ENCODE results near the gene RAB3C. TPM values are rescaled to one million over a fixed set of nuclear protein-coding genes. Genes with fewer than 3 reads are reported as not detected.
"Not testable (repeated sequence)": the region's sequence is repeated elsewhere in the genome, so short reads cannot be mapped to it uniquely, and the experiment has no call there.

Gene RAB3C
- total RNA-seq, 3 donors from 2014 or later: 2.9 to 4.8 (median 3.1) TPM

- DNase-seq: no peak
Measured at GRCh38 chr5:58708456-58708855, 125.6 kb downstream of the RAB3C start.

DNA sequence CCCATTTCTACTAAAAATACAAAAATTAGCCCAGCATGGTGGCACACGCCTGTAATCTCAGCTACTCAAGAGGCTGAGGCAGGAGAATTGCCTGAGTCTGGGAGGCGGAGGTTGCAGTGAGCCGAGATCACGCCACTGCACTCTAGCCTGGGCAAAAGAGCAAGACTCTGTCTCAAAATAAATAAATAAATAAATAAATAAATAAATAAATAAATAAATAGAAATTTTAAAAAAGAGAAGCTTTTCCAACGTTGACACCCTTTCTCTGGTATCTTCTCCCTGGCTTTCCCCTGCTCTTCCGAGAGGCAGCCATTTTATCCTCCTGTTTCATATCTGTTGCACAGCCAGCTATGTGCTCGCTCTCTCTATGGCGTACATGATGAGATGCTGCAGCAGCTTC, 127.5 kb downstream of the RAB3C start:
- DNase-seq; H3K36me3 ChIP-seq (ENCODE audit: low read depth); H3K4me1 ChIP-seq (ENCODE audit: low read depth); H3K4me3 ChIP-seq; H3K9me3 ChIP-seq; ATAC-seq; intact Hi-C loops (cut with DNase I, micrococcal nuclease): not testable (repeated sequence)

More at GRCh38 chr5:58708456-58708855, 125.6 kb downstream of the RAB3C start:
- ATAC-seq: no peak
- TF ChIP-seq, protein P1, sequence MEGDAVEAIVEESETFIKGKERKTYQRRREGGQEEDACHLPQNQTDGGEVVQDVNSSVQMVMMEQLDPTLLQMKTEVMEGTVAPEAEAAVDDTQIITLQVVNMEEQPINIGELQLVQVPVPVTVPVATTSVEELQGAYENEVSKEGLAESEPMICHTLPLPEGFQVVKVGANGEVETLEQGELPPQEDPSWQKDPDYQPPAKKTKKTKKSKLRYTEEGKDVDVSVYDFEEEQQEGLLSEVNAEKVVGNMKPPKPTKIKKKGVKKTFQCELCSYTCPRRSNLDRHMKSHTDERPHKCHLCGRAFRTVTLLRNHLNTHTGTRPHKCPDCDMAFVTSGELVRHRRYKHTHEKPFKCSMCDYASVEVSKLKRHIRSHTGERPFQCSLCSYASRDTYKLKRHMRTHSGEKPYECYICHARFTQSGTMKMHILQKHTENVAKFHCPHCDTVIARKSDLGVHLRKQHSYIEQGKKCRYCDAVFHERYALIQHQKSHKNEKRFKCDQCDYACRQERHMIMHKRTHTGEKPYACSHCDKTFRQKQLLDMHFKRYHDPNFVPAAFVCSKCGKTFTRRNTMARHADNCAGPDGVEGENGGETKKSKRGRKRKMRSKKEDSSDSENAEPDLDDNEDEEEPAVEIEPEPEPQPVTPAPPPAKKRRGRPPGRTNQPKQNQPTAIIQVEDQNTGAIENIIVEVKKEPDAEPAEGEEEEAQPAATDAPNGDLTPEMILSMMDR (IDR thresholded peaks at IDR 0.05): no peak
- H3K4me1 ChIP-seq (ENCODE audit: low read depth): no peaks in the 10 kb centered on the region
- intact Hi-C loops (cut with DNase I, micrococcal nuclease): no loop called here
- no peaks in the 10 kb centered on the region for H3K36me3 ChIP-seq (ENCODE audit: low read depth)
- H3K4me3 ChIP-seq: no peak overlapping the region
- no peaks in the 10 kb centered on the region for H3K9me3 ChIP-seq

DNA sequence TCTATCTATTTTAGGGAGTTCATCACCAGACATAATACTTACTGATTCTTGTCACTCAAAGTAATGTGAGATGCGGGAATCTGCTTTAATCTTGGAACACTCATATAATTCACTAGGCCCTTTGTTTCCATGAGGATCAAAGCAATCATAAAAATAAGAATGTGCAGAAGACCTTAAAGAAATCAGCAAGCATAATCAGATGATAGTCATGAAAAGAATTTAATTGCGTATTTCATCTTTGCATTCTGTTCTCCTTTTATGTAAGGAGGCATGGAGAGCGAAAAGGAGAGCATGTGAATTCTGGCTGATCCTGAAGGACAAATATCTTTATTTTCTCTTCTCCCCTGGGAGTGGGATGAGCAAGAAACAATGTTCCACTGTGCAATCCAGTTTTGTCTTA, 128.0 kb downstream of the RAB3C start:
- Histone ChIP-seq H3K9me3 (peaks cover 4% of the 10 kb centered on the region), H3K4me3 (no peak overlapping the region)
- TF ChIP-seq, protein P1 (IDR thresholded peaks at IDR 0.05): no peak

DNA sequence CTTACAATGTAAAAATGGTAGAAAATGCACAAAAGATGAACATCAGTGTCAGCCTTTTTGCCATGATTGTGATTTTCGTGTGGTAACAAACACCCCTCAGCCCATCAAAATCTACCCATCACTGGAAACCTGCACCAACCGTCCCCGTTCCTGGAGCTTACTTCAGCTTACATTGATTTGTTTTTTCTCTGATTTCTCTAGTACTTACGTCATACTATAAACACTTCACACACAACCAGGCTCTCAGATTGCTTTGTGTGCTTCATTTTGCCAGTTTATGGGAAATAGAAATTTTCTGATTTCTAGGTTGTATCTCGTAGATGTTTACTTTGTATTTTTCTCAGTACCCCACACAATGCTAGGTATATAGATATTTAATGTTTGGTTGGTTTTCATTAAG, 129.1 kb downstream of the RAB3C start:
- Histone ChIP-seq H3K36me3 (ENCODE audit: low read depth) (no peaks in the 10 kb centered on the region), H3K4me3 (no peak overlapping the region), H3K9me3 (peaks cover 4% of the 10 kb centered on the region), H3K4me1 (ENCODE audit: low read depth) (no peaks in the 10 kb centered on the region)
- intact Hi-C loops (cut with DNase I, micrococcal nuclease): no loop called here
- TF ChIP-seq, protein P1 (IDR thresholded peaks at IDR 0.05): no peak
- ATAC-seq (no peak), DNase-seq (no peak)

More for the DNA sequence above, 128.0 kb downstream of the RAB3C start:
- ATAC-seq: no peak
- intact Hi-C loops (cut with DNase I, micrococcal nuclease): no loop called here
- Histone ChIP-seq H3K4me1 (ENCODE audit: low read depth) (no peaks in the 10 kb centered on the region), H3K36me3 (ENCODE audit: low read depth) (no peaks in the 10 kb centered on the region)
- no peak for DNase-seq

GRCh38 chr5:58714046-58714445, 131.2 kb downstream of the RAB3C start:
- Histone ChIP-seq H3K9me3 (peaks cover 4% of the 10 kb centered on the region), H3K4me3 (no peak overlapping the region), H3K36me3 (ENCODE audit: low read depth) (no peaks in the 10 kb centered on the region), H3K4me1 (ENCODE audit: low read depth) (no peaks in the 10 kb centered on the region)
- TF ChIP-seq, protein P1 (IDR thresholded peaks at IDR 0.05): no peak
- no peak for ATAC-seq
- no peak for DNase-seq
- intact Hi-C loops (cut with DNase I, micrococcal nuclease): no loop called here

DNA sequence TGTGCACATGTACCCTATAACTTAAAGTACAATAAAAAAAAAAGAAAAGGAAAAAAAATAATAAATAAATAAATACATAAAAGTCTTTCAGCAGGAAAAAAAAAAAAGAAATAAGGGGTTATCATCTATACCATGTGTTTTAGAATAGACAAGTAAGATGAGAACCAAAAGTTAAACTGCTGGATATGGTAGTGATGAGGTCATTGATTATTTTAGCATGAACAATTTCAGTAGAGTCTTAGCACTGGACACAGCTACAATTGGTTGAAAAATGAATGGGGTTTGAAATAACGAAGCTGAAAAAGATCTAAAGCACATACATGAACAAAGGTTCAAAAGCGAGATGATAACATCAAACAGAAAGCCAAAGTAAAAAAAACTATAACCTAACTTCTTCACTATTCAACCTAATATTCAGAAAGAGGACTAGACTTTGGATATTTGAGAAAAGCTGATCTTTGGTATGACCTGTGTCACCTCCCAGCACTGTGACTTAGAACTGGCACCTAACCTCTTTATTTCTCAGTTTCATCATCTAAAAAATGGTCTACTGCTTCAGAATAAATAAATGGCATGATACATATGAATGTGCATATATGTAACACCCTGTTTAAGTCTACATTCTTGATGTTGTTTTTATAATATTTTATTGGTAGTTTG, 133.3 kb downstream of the RAB3C start:
- no peak for ATAC-seq
- Histone ChIP-seq H3K4me1 (ENCODE audit: low read depth) (no peaks in the 10 kb centered on the region), H3K9me3 (peaks cover 4% of the 10 kb centered on the region), H3K4me3 (no peak overlapping the region), H3K36me3 (ENCODE audit: low read depth) (no peaks in the 10 kb centered on the region)
- no peak for DNase-seq
- intact Hi-C loops (cut with DNase I, micrococcal nuclease): no loop called here
- TF ChIP-seq, protein P1 (IDR thresholded peaks at IDR 0.05): no peak

Measured in mucosa of descending colon (tissue), 3 donors.